ENCODE results near the gene ZNF3. TPM values are rescaled to one million over a fixed set of nuclear protein-coding genes. Genes with fewer than 3 reads are reported as not detected.

The ZNF3 gene
- polyA plus RNA-seq, 3 donors, result 7.1 to 13.4 (median 8.9) TPM

GRCh38 chr7:100022621-100023020, 58.9 kb downstream of the ZNF3 start:
- no peak overlapping the region for H3K4me3 Mint-ChIP-seq
- no peak overlapping the region for H3K27ac ChIP-seq (ENCODE audit: low read depth in 1 of 2, low read length in 2 of 2)
- peaks cover 57 to 77% of the 10 kb centered on the region in 2 donors for H3K36me3 Mint-ChIP-seq
- H3K36me3 ChIP-seq (replicated peaks in 1 of 2; ENCODE audit: control insufficient read depth in 1 of 2, insufficient read depth in 2 of 2, low read length in 2 of 2), result peaks cover 42 to 69% of the 10 kb centered on the region in 2 donors
- H3K27ac Mint-ChIP-seq, result peak overlapping the region in 1 of 7 donors; percentile 69
- no peaks in the 10 kb centered on the region for H3K9me3 ChIP-seq (replicated peaks in 1 of 2; ENCODE audit: control insufficient read depth in 1 of 2, insufficient read depth in 1 of 2, low read length in 2 of 2)
- H3K4me1 Mint-ChIP-seq, result peaks cover 11% of the 10 kb centered on the region
- intact Hi-C loops (cut with micrococcal nuclease), result no loop called here
- no peaks in the 10 kb centered on the region for H3K9me3 Mint-ChIP-seq
- H4K20me1 ChIP-seq (ENCODE audit: insufficient read depth, low read length), result peaks cover 29% of the 10 kb centered on the region
- H3K27me3 Mint-ChIP-seq (ENCODE audit: low read depth in 3 of 3), result peaks cover 0 to 2% (median 2%) of the 10 kb centered on the region in 3 donors
- WGBS (ENCODE audit: insufficient coverage), result 93% methylated on average over 2 of the region's 5 CpGs
- no peak overlapping the region for H2AFZ ChIP-seq (ENCODE audit: insufficient read depth, low read depth, low read length, poor library complexity, severe bottlenecking)
- peaks cover 64% of the 10 kb centered on the region for H3K79me2 ChIP-seq (ENCODE audit: insufficient read depth, low read length)
- no peak overlapping the region for H3K9ac ChIP-seq (ENCODE audit: insufficient read depth, low read length, poor library complexity, severe bottlenecking)
- H3K4me1 ChIP-seq (ENCODE audit: control insufficient read depth in 1 of 2, insufficient read depth in 2 of 2, low read length in 2 of 2), result peaks cover 0 to 1% of the 10 kb centered on the region in 2 donors
- H3K4me3 ChIP-seq (replicated peaks in 1 of 3; ENCODE audit: low read depth in 2 of 3, low read length in 3 of 3), result no peak overlapping the region
- H3K27me3 ChIP-seq (ENCODE audit: control insufficient read depth in 2 of 2, insufficient read depth in 2 of 2, low read length in 2 of 2), result no peaks in the 10 kb centered on the region
- DNase-seq, result no peak
- H3K4me2 ChIP-seq (replicated peaks; ENCODE audit: extremely low read depth, low read length, poor library complexity, severe bottlenecking), result no peak overlapping the region
- TF ChIP-seq CTCF (IDR thresholded peaks at IDR 0.05), result no peak

- Histone ChIP-seq H3K9ac (ENCODE audit: insufficient read depth, low read length, poor library complexity, severe bottlenecking) (no peak overlapping the region), H3K79me2 (ENCODE audit: insufficient read depth, low read length) (peaks cover 77% of the 10 kb centered on the region), H3K27me3 (ENCODE audit: control insufficient read depth in 2 of 2, insufficient read depth in 2 of 2, low read length in 2 of 2) (no peaks in the 10 kb centered on the region), H3K4me1 (ENCODE audit: control insufficient read depth in 1 of 2, insufficient read depth in 2 of 2, low read length in 2 of 2) (peaks cover 5 to 14% of the 10 kb centered on the region in 2 donors), H3K27ac (ENCODE audit: low read depth in 1 of 2, low read length in 2 of 2) (no peak overlapping the region), H3K9me3 (replicated peaks in 1 of 2; ENCODE audit: control insufficient read depth in 1 of 2, insufficient read depth in 1 of 2, low read length in 2 of 2) (no peaks in the 10 kb centered on the region), H3K36me3 (replicated peaks in 1 of 2; ENCODE audit: control insufficient read depth in 1 of 2, insufficient read depth in 2 of 2, low read length in 2 of 2) (peaks cover 34 to 58% of the 10 kb centered on the region in 2 donors), H4K20me1 (ENCODE audit: insufficient read depth, low read length) (peaks cover 29% of the 10 kb centered on the region), H3K4me2 (replicated peaks; ENCODE audit: extremely low read depth, low read length, poor library complexity, severe bottlenecking) (no peak overlapping the region), H3K4me3 (replicated peaks in 1 of 3; ENCODE audit: low read depth in 2 of 3, low read length in 3 of 3) (no peak overlapping the region), H2AFZ (ENCODE audit: insufficient read depth, low read depth, low read length, poor library complexity, severe bottlenecking) (no peak overlapping the region)
- H3K36me3 Mint-ChIP-seq, result peaks cover 53 to 70% of the 10 kb centered on the region in 2 donors
- intact Hi-C loops (cut with micrococcal nuclease), result no loop called here
- no peaks in the 10 kb centered on the region for H3K9me3 Mint-ChIP-seq
- H3K4me3 Mint-ChIP-seq, result no peak overlapping the region
- DNase-seq, result peak in 1 of 3 donors; percentile 38
- H3K4me1 Mint-ChIP-seq, result peaks cover 22% of the 10 kb centered on the region
- peak overlapping the region in 1 of 7 donors; percentile 65 for H3K27ac Mint-ChIP-seq
- peaks cover 0 to under 1% (median 0%) of the 10 kb centered on the region in 3 donors for H3K27me3 Mint-ChIP-seq (ENCODE audit: low read depth in 3 of 3)
- TF ChIP-seq CTCF (IDR thresholded peaks at IDR 0.05), result no peak
- WGBS (ENCODE audit: insufficient coverage), result 84% methylated on average over 3 of the region's 3 CpGs
These were observed 60.2 kb downstream of the ZNF3 start for GRCh38 chr7:100021297-100021696.

Small RNA genes lying within 50 kb of the gene (small RNA-seq; reads per million reads assigned to genes)
- gene MIR106B (ENCODE audit: insufficient read length, low read depth) (3,149 reads per million, percentile 99 among the genes with 10 or more reads in this experiment), gene MIR25 (ENCODE audit: insufficient read length, low read depth) (2,982 reads per million, percentile 99 among the genes with 10 or more reads in this experiment), gene MIR93 (ENCODE audit: insufficient read length, low read depth) (1,730 reads per million, percentile 99 among the genes with 10 or more reads in this experiment)

Other genes with a start within 250 kb of the ZNF3 start
- not detected for gene OR2AE1, start 204.7 kb downstream of the ZNF3 start, polyA plus RNA-seq
- gene TRIM4, start 162.2 kb downstream of the ZNF3 start, polyA plus RNA-seq, result 10 to 100 TPM; 10.8 to 17.9 (median 12.5) TPM
- not detected for gene GJC3, start 152.1 kb downstream of the ZNF3 start, polyA plus RNA-seq
- not detected for gene AZGP1, start 105.7 kb downstream of the ZNF3 start, polyA plus RNA-seq
- 10 to 100 TPM; 10.4 to 24.3 (median 10.7) TPM for gene ZKSCAN1, start 66.1 kb downstream of the ZNF3 start, polyA plus RNA-seq
- 1 to 10 TPM; 1.5 to 4.6 (median 4.4) TPM for gene ZSCAN21, start 31.9 kb downstream of the ZNF3 start, polyA plus RNA-seq
- gene COPS6, start 7.2 kb upstream of the ZNF3 start, polyA plus RNA-seq, result 100 to 1,000 TPM in 2 of 3 donors, 10 to 100 TPM in 1; 77.1 to 119 (median 109) TPM
- 10 to 100 TPM in 1 of 3 donors, 1 to 10 TPM in 2; 6.9 to 61.1 (median 8.8) TPM for gene MCM7, start 19.7 kb upstream of the ZNF3 start, polyA plus RNA-seq
- gene AP4M1, start 19.9 kb upstream of the ZNF3 start, polyA plus RNA-seq, result 10 to 100 TPM; 10.5 to 13.1 (median 12.6) TPM
- 10 to 100 TPM in 2 of 3 donors, 1 to 10 TPM in 1; 9.6 to 28.9 (median 11.0) TPM for gene TAF6, start 37.6 kb upstream of the ZNF3 start, polyA plus RNA-seq
- gene CNPY4, start 37.9 kb upstream of the ZNF3 start, polyA plus RNA-seq, result 1 to 10 TPM; 6.2 to 6.8 (median 6.2) TPM
- gene MBLAC1, start 45.2 kb upstream of the ZNF3 start, polyA plus RNA-seq, result under 1 TPM; 0.57 to 0.81 (median 0.59) TPM
- 100 to 1,000 TPM; 533 to 754 (median 621) TPM for gene LAMTOR4, start 67.2 kb upstream of the ZNF3 start, polyA plus RNA-seq
- 10 to 100 TPM in 1 of 3 donors, 1 to 10 TPM in 2; 1.0 to 38.4 (median 1.6) TPM for gene TRAPPC14, start 77.0 kb upstream of the ZNF3 start, polyA plus RNA-seq
- under 1 TPM in 1 of 3 donors, not detected in 2; 0.31 TPM for gene GAL3ST4, start 86.9 kb upstream of the ZNF3 start, polyA plus RNA-seq
- under 1 TPM in 1 of 3 donors, not detected in 2; 0.91 TPM for gene GPC2, start 95.7 kb upstream of the ZNF3 start, polyA plus RNA-seq
- gene STAG3, start 96.2 kb upstream of the ZNF3 start, polyA plus RNA-seq, result under 1 TPM in 2 of 3 donors, not detected in 1; 0.39 TPM
- under 1 TPM in 2 of 3 donors, not detected in 1; 0.27 to 0.38 TPM for gene PVRIG, start 138.2 kb upstream of the ZNF3 start, polyA plus RNA-seq
- 1 to 10 TPM in 1 of 3 donors, under 1 TPM in 1, not detected in 1; 0.58 to 1.2 TPM for gene SPDYE3, start 226.0 kb upstream of the ZNF3 start, polyA plus RNA-seq

Measured in CD14-positive monocyte (primary cell).